GM23338 (cell line): Measurements from ENCODE around the gene C8G.

Experiments
- CREB1 ChIP-seq: fragments of 250-450 bp; sonication (Bioruptor Pico); IDR thresholded peaks from 2 replicates; pipeline ENCODE4 v1.5.0; 2020; ENCODE audit warnings: low read depth, mild to moderate bottlenecking, moderate library complexity
- EZH2 ChIP-seq: fragments of 200-600 bp; sonication (generic); IDR thresholded peaks from one replicate; pipeline ENCODE4 v1.8.0; 2017; ENCODE audit warnings: antibody characterized with exemption, mild to moderate bottlenecking, low read depth; ENCODE audit not compliant: unreplicated experiment
- TF ChIP-seq, protein P1 (sequence below), 2 experiments: fragments of 200-600 bp in 1 of 2; sonication (generic) in 1 of 2; conservative IDR thresholded peaks; 2 replicates each; pipeline versions ENCODE4 v1.5.1 to v1.6.1; 2016 to 2017; ENCODE audit warnings: antibody characterized with exemption in 2 of 2, low read depth in 2 of 2, mild to moderate bottlenecking in 2 of 2, moderate library complexity in 1 of 2

DNA sequence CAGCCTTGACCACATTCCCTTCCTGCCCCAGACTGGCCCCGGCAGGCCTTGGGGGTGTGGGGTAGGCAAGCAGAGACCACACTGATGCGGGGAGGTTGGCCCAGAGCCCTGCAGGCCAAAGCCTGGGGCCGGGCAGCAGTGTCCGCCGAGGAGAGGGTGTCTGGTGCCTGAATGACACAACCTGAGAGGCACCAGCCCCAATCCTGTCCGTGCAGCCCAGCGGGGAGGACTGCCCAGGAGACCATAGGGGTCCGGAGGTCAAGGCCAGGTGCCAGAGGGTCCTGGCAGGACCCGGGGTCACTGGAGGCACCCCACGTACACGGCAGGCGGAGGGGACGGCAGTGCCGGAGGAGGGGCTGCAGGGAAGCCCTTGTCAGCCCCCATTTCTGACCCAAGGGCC, 26.7 kb downstream of the C8G start:
- TF ChIP-seq, protein P1, sequence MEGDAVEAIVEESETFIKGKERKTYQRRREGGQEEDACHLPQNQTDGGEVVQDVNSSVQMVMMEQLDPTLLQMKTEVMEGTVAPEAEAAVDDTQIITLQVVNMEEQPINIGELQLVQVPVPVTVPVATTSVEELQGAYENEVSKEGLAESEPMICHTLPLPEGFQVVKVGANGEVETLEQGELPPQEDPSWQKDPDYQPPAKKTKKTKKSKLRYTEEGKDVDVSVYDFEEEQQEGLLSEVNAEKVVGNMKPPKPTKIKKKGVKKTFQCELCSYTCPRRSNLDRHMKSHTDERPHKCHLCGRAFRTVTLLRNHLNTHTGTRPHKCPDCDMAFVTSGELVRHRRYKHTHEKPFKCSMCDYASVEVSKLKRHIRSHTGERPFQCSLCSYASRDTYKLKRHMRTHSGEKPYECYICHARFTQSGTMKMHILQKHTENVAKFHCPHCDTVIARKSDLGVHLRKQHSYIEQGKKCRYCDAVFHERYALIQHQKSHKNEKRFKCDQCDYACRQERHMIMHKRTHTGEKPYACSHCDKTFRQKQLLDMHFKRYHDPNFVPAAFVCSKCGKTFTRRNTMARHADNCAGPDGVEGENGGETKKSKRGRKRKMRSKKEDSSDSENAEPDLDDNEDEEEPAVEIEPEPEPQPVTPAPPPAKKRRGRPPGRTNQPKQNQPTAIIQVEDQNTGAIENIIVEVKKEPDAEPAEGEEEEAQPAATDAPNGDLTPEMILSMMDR (conservative IDR thresholded peaks at IDR 0.05; ENCODE audit: low read depth in 2 of 2), result no peak
- TF ChIP-seq CREB1 (no peak), EZH2 (no peak)
